GM13976 (cell line): ENCODE results near the gene COMT.
"Not testable (repeated sequence)": the region's sequence is repeated elsewhere in the genome, so short reads cannot be mapped to it uniquely, and the experiment has no call there.

Experiments used
- DNase-seq: peaks from one replicate; pipeline ENCODE4 v3.0.0; 2012; ENCODE audit warnings: low spot score
- CTCF ChIP-seq: IDR thresholded peaks from 2 replicates; pipeline ENCODE4 v1.5.1; 2012; ENCODE audit warnings: borderline replicate concordance, mild to moderate bottlenecking; ENCODE audit not compliant: insufficient read depth; ENCODE audit errors: extremely low read depth, missing control alignments, control extremely low read depth
- in situ Hi-C: fragments of 300-500 bp; cut with MboI; formaldehyde crosslinking; loops from one replicate; pipeline ENCODE4 v1.12.0; 2022; ENCODE audit warnings: low sequenced_read_pairs, mixed read lengths, inconsistent platforms; ENCODE audit not compliant: unreplicated experiment

Gene COMT

GRCh38 chr22:19929586-19930550, 11.7 kb upstream of the COMT start:
- peak; percentile 8 for DNase-seq
- in situ Hi-C loops = no loop called here
- TF ChIP-seq CTCF = no peak

GRCh38 chr22:19930551-19931486, 10.8 kb upstream of the COMT start:
- in situ Hi-C loops = no loop called here
- peak; percentile 18 for DNase-seq
- TF ChIP-seq CTCF = no peak

GRCh38 chr22:19931514-19931913, 10.1 kb upstream of the COMT start:
- in situ Hi-C loops = no loop called here
- no peak for DNase-seq
- TF ChIP-seq CTCF = no peak

DNA sequence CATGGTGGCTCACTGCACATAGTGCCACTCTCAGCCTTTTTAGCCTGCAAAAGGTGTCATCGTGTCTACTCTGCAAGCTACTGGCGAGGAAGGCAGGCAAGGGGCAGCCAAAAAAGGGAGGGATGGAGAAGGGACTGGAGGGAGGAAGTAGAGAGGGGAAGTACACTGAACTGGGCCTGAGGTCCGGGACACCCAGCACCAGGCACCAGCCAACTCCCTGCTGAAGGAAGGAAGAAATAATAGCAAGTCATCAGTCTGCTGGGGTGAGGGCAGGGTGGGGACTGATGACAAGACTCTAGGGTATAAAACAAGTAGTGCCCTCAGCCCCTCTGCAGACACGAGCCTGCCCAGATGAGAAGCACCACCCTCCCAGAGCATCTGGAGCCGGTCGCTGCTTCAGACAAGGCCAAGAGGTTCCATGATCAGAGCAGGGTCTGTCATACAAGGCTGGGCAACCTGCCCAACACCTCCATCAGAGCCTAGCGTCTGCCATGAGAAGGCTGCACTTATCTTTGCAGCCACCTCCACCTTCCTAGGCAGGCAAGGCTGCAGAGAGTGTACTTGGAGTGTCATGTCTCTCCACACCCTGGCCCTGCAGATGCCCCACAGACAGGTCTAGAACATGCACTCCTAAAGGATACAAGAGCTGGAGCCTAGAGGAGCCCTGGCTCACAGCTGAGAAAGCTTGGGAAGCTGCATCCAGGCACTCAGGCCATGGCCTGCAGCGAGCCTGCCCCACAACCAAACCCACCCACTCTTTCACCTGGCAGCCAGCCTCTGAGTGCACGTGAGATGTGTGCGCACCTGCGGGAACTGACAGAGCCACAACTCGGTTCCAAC, 9.0 kb upstream of the COMT start:
- peak; percentile 22 for DNase-seq
- in situ Hi-C loops = no loop called here
- no peak for TF ChIP-seq CTCF

- TF ChIP-seq CTCF = no peak
- in situ Hi-C loops = no loop called here
- peak; percentile 9 for DNase-seq
These were observed 8.0 kb upstream of the COMT start for GRCh38 chr22:19933341-19934241.

DNA sequence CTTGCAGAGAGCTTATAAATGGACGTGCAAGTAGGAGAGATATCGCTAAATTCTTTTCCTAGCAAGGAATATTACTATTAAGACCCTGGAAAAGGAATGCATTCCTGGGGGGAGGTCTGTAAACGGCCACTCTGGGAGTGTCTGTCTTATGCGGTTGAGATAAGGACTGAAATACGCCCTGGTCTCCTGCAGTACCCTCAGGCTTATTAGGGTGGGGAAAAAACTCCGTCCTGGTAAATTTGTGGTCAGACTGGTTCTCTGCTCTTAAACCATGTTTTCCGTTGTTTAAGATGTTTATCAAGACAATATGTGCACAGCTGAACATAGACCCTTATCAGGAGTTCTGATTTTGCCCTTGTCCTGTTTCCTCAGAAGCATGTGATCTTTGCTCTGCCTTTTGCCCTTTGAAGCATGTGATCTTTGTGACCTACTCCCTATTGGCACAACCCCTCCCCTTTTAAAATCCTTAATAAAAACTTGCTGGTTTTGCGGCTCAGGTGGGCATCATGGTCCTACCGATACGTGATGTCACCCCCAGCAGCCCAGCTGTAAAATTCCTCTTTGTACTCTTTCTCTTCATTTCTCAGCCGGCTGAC, 6.4 kb upstream of the COMT start:
- in situ Hi-C loops, DNase-seq: not testable (repeated sequence)
